H9 (cell line): ENCODE measurements around the gene CXCL10. TPM values are rescaled to one million over a fixed set of nuclear protein-coding genes. Genes with fewer than 3 reads are reported as not detected.

Experiments
- DNase-seq: peaks from one replicate; pipeline ENCODE4 v3.0.0-alpha.2; 2017
- H2AFZ ChIP-seq: one replicate; pipeline ENCODE4 v1.6.1; 2013; ENCODE audit warnings: mild to moderate bottlenecking, low read length, control low read depth, moderate library complexity
- H2AK5ac ChIP-seq: 2 replicates; pipeline ENCODE4 v1.6.1; 2013; ENCODE audit warnings: low read length, control low read depth, mixed read lengths; ENCODE audit not compliant: insufficient read length
- H2BK120ac ChIP-seq: one replicate; pipeline ENCODE4 v1.6.1; 2013; ENCODE audit warnings: low read depth, mild to moderate bottlenecking, low read length, control low read depth, inconsistent platforms; ENCODE audit not compliant: poor library complexity, severe bottlenecking
- H2BK12ac ChIP-seq: 2 replicates; pipeline ENCODE4 v1.6.1; 2013; ENCODE audit warnings: low read length, control low read depth, mixed read lengths, low read depth; ENCODE audit not compliant: insufficient read length
- H2BK15ac ChIP-seq: 2 replicates; pipeline ENCODE4 v1.6.1; 2013; ENCODE audit warnings: low read depth, low read length, control low read depth
- H2BK20ac ChIP-seq: one replicate; pipeline ENCODE4 v1.6.1; 2013; ENCODE audit warnings: low read depth, mild to moderate bottlenecking, low read length, control low read depth, inconsistent platforms; ENCODE audit not compliant: poor library complexity, severe bottlenecking
- H2BK5ac ChIP-seq: 2 replicates; pipeline ENCODE4 v1.6.1; 2013; ENCODE audit warnings: low read length, control low read depth, mixed read lengths; ENCODE audit not compliant: insufficient read length
- H3K14ac ChIP-seq: 2 replicates; pipeline ENCODE4 v1.6.1; 2013; ENCODE audit warnings: low read length, control low read depth; ENCODE audit not compliant: insufficient read depth
- H3K18ac ChIP-seq: 2 replicates; pipeline ENCODE4 v1.6.1; 2013; ENCODE audit warnings: low read depth, mild to moderate bottlenecking, mixed read lengths, low read length, control low read depth; ENCODE audit not compliant: insufficient read length
- H3K23ac ChIP-seq: 2 replicates; pipeline ENCODE4 v1.6.1; 2013; ENCODE audit warnings: low read length, control low read depth, mixed read lengths, low read depth; ENCODE audit not compliant: insufficient read length
- H3K23me2 ChIP-seq: 2 replicates; pipeline ENCODE4 v1.6.1; 2013; ENCODE audit warnings: low read depth, mild to moderate bottlenecking, mixed read lengths, low read length, control low read depth; ENCODE audit not compliant: insufficient read length, poor library complexity, severe bottlenecking
- H3K27ac ChIP-seq: 2 replicates; pipeline ENCODE4 v1.5.1; 2013; ENCODE audit warnings: low read length, control low read depth, mixed read lengths, low read depth; ENCODE audit not compliant: insufficient read length
- H3K27me3 ChIP-seq: 2 replicates; pipeline ENCODE4 v1.6.1; 2013; ENCODE audit warnings: low read length, control low read depth, inconsistent platforms; ENCODE audit not compliant: insufficient read depth
- H3K4ac ChIP-seq: 2 replicates; pipeline ENCODE4 v1.6.1; 2013; ENCODE audit warnings: low read depth, mild to moderate bottlenecking, control low read depth, inconsistent platforms, low read length, moderate library complexity
- H3K4me1 ChIP-seq: 2 replicates; pipeline ENCODE4 v1.6.1; 2013; ENCODE audit warnings: low read length, control low read depth, inconsistent platforms; ENCODE audit not compliant: insufficient read depth
- H3K4me2 ChIP-seq: 2 replicates; pipeline ENCODE4 v1.6.1; 2013; ENCODE audit warnings: low read length, control low read depth, mixed read lengths; ENCODE audit not compliant: insufficient read length, insufficient read depth
- H3K56ac ChIP-seq: 2 replicates; pipeline ENCODE4 v1.6.1; 2013; ENCODE audit warnings: low read depth, mild to moderate bottlenecking, mixed read lengths, low read length, control low read depth; ENCODE audit not compliant: insufficient read length
- H3K79me1 ChIP-seq: 2 replicates; pipeline ENCODE4 v1.6.1; 2013; ENCODE audit warnings: low read depth, mild to moderate bottlenecking, moderate library complexity, low read length, control low read depth, inconsistent platforms; ENCODE audit not compliant: insufficient read depth, poor library complexity, severe bottlenecking
- H3K79me2 ChIP-seq: 2 replicates; pipeline ENCODE4 v1.6.1; 2013; ENCODE audit warnings: low read length, control low read depth, inconsistent platforms; ENCODE audit not compliant: insufficient read depth
- H3K9ac ChIP-seq: 2 replicates; pipeline ENCODE4 v1.6.1; 2013; ENCODE audit warnings: low read length, control low read depth, mixed read lengths; ENCODE audit not compliant: insufficient read length; ENCODE audit errors: extremely low read depth
- H3K9me3 ChIP-seq: one replicate; pipeline ENCODE4 v1.6.1; 2013; ENCODE audit warnings: low read depth, low read length, inconsistent platforms; ENCODE audit not compliant: control insufficient read depth
- H3T11ph ChIP-seq: one replicate; pipeline ENCODE4 v1.6.1; 2013; ENCODE audit warnings: mild to moderate bottlenecking, low read length, control low read depth, inconsistent platforms
- H4K20me1 ChIP-seq: one replicate; pipeline ENCODE4 v1.6.1; 2013; ENCODE audit not compliant: control insufficient read depth, insufficient read length, insufficient read depth
- H4K5ac ChIP-seq: 2 replicates; pipeline ENCODE4 v1.6.1; 2013; ENCODE audit warnings: low read depth, mild to moderate bottlenecking, mixed read lengths, low read length, control low read depth; ENCODE audit not compliant: insufficient read length
- H4K8ac ChIP-seq: replicated peaks from 2 replicates; pipeline ENCODE4 v1.6.1; 2013; ENCODE audit warnings: low read length, control low read depth, mixed read lengths, low read depth; ENCODE audit not compliant: insufficient read length
- H4K91ac ChIP-seq: 2 replicates; pipeline ENCODE4 v1.6.1; 2013; ENCODE audit warnings: low read depth, mild to moderate bottlenecking, moderate library complexity, mixed read lengths, low read length, control low read depth; ENCODE audit not compliant: insufficient read length
- H3K27ac Mint-ChIP-seq, 3 experiments: 2 replicates in 2 of 3; 3 replicates in 1 of 3; pipeline ENCODE4 v1.8.0; 2020 to 2021; ENCODE audit warnings: mixed read lengths in 3 of 3, mild to moderate bottlenecking in 1 of 3, moderate library complexity in 1 of 3
- H3K27me3 Mint-ChIP-seq: 2 replicates; pipeline ENCODE4 v1.8.0; 2021; ENCODE audit warnings: low read depth, mild to moderate bottlenecking, moderate library complexity, mixed read lengths
- H3K36me3 Mint-ChIP-seq, 3 experiments: 2 replicates in 2 of 3; 3 replicates in 1 of 3; pipeline ENCODE4 v1.8.0; 2020 to 2021; ENCODE audit warnings: low read depth in 3 of 3, mixed read lengths in 3 of 3; ENCODE audit not compliant: insufficient read depth in 1 of 3
- H3K4me1 Mint-ChIP-seq, 2 experiments: 2 replicates each; pipeline ENCODE4 v1.8.0; 2020; ENCODE audit warnings: mixed read lengths in 2 of 2
- H3K4me3 Mint-ChIP-seq, 2 experiments: 2 replicates in 1 of 2; 3 replicates in 1 of 2; pipeline ENCODE4 v1.8.0; 2020 to 2021; ENCODE audit warnings: mild to moderate bottlenecking in 2 of 2, mixed read lengths in 2 of 2, moderate library complexity in 1 of 2
- H3K9me3 Mint-ChIP-seq, 2 experiments: 2 replicates in 1 of 2; 3 replicates in 1 of 2; pipeline ENCODE4 v1.8.0; 2020; ENCODE audit warnings: mild to moderate bottlenecking in 2 of 2, mixed read lengths in 2 of 2, moderate library complexity in 1 of 2
- WGBS: extraction: QIAGEN DNeasy Blood & Tissue Kit; methylation state at CpG from one replicate; pipeline ENCODE4 v1.1.7; 2013; ENCODE audit warnings: missing lambda C conversion rate, low lambda C conversion rate, mixed read lengths; ENCODE audit not compliant: insufficient read length; ENCODE audit errors: extremely low coverage; 5-methylcytosine and 5-hydroxymethylcytosine counted together
- total RNA-seq: library from RNA; stranded (reverse); gene quantifications from 2 replicates; pipeline ENCODE4 v1.2.1, GENCODE V29; 2021
- TF ChIP-seq, protein P1 (sequence below): fragments of 200-600 bp; sonication (generic); conservative IDR thresholded peaks from 3 replicates; pipeline ENCODE4 v1.8.0; 2021; ENCODE audit warnings: antibody characterized with exemption, mild to moderate bottlenecking

The CXCL10 gene
- total RNA-seq, 1 experiment from 2014 or later = not detected

GRCh38 chr4:76001700-76002099 is 21.6 kb downstream of the CXCL10 start:
- Histone ChIP-seq H2AK5ac (no peak overlapping the region), H2BK12ac (no peak overlapping the region), H2BK15ac (no peak overlapping the region), H3T11ph (no peak overlapping the region), H3K27me3 (no peaks in the 10 kb centered on the region), H3K4me2 (no peak overlapping the region), H3K79me2 (no peaks in the 10 kb centered on the region), H3K56ac (no peak overlapping the region), H3K27ac (no peak overlapping the region), H3K4ac (no peak overlapping the region), H4K8ac (no peak overlapping the region), H2AFZ (no peak overlapping the region), H3K14ac (no peak overlapping the region), H3K18ac (no peak overlapping the region), H3K9me3 (no peaks in the 10 kb centered on the region), H2BK5ac (no peak overlapping the region), H3K23ac (no peak overlapping the region), H3K9ac (no peak overlapping the region), H2BK120ac (no peak overlapping the region), H4K91ac (no peak overlapping the region), H3K79me1 (no peaks in the 10 kb centered on the region), H4K5ac (no peak overlapping the region), H4K20me1 (no peaks in the 10 kb centered on the region), H3K23me2 (no peaks in the 10 kb centered on the region), H2BK20ac (no peak overlapping the region), H3K4me1 (no peaks in the 10 kb centered on the region)
- Mint-ChIP-seq H3K4me3 (no peak overlapping the region), H3K27me3 (no peaks in the 10 kb centered on the region; the same call in 1 of the 2 replicates), H3K9me3 (no peaks in the 10 kb centered on the region), H3K36me3 (no peaks in the 10 kb centered on the region), H3K4me1 (no peaks in the 10 kb centered on the region), H3K27ac (no peak overlapping the region)
- TF ChIP-seq, protein P1, sequence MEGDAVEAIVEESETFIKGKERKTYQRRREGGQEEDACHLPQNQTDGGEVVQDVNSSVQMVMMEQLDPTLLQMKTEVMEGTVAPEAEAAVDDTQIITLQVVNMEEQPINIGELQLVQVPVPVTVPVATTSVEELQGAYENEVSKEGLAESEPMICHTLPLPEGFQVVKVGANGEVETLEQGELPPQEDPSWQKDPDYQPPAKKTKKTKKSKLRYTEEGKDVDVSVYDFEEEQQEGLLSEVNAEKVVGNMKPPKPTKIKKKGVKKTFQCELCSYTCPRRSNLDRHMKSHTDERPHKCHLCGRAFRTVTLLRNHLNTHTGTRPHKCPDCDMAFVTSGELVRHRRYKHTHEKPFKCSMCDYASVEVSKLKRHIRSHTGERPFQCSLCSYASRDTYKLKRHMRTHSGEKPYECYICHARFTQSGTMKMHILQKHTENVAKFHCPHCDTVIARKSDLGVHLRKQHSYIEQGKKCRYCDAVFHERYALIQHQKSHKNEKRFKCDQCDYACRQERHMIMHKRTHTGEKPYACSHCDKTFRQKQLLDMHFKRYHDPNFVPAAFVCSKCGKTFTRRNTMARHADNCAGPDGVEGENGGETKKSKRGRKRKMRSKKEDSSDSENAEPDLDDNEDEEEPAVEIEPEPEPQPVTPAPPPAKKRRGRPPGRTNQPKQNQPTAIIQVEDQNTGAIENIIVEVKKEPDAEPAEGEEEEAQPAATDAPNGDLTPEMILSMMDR = no peak
- no peak for DNase-seq
- no CpG with 5 or more reads among the region's 7 CpGs for WGBS
